Measurements from ENCODE around the gene RAVER2.
A peak's percentile ranks its signal among the peaks of the same experiment; 100 is the strongest.
"Not testable (repeated sequence)": the region's sequence is repeated elsewhere in the genome, so short reads cannot be mapped to it uniquely, and the experiment has no call there.

The RAVER2 gene

GRCh38 chr1:64814427-64814826 lies 69.6 kb downstream of the RAVER2 start:
- DNase-seq (ENCODE audit: low read depth), result no peak

- DNase-seq (ENCODE audit: low read depth), result not testable (repeated sequence)
These were observed 72.5 kb downstream of the RAVER2 start for GRCh38 chr1:64817364-64817763.

- not testable (repeated sequence) for DNase-seq (ENCODE audit: low read depth)
These were observed 75.7 kb downstream of the RAVER2 start for GRCh38 chr1:64820572-64820971.

GRCh38 chr1:64822621-64823020 lies 77.7 kb downstream of the RAVER2 start:
- no peak for DNase-seq (ENCODE audit: low read depth)

GRCh38 chr1:64823691-64824476 lies 79.0 kb downstream of the RAVER2 start:
- DNase-seq (ENCODE audit: low read depth), result peak; percentile 38

- DNase-seq (ENCODE audit: low read depth), result no peak
These were observed 82.1 kb downstream of the RAVER2 start for GRCh38 chr1:64826991-64827390.

GRCh38 chr1:64828829-64829228 lies 84.0 kb downstream of the RAVER2 start:
- no peak for DNase-seq (ENCODE audit: low read depth)

- no peak for DNase-seq (ENCODE audit: low read depth)
These were observed 84.6 kb downstream of the RAVER2 start for GRCh38 chr1:64829411-64830029.

- DNase-seq (ENCODE audit: low read depth), result no peak
These were observed 85.3 kb downstream of the RAVER2 start for GRCh38 chr1:64830030-64830651.

GRCh38 chr1:64834734-64835133 lies 89.9 kb downstream of the RAVER2 start:
- no peak for DNase-seq (ENCODE audit: low read depth)

GRCh38 chr1:64836802-64837201 lies 91.9 kb downstream of the RAVER2 start:
- no peak for DNase-seq (ENCODE audit: low read depth)

- DNase-seq (ENCODE audit: low read depth), result no peak
These were observed 93.6 kb downstream of the RAVER2 start for GRCh38 chr1:64838486-64838885.

GRCh38 chr1:64839261-64839660 lies 94.4 kb downstream of the RAVER2 start:
- DNase-seq (ENCODE audit: low read depth), result no peak

- no peak for DNase-seq (ENCODE audit: low read depth)
These were observed 95.0 kb downstream of the RAVER2 start for GRCh38 chr1:64839732-64840405.

- no peak for DNase-seq (ENCODE audit: low read depth)
These were observed 96.6 kb downstream of the RAVER2 start for GRCh38 chr1:64841330-64842065.

- DNase-seq (ENCODE audit: low read depth), result no peak
These were observed 97.3 kb downstream of the RAVER2 start for GRCh38 chr1:64842224-64842623.

GRCh38 chr1:64843675-64844074 lies 98.8 kb downstream of the RAVER2 start:
- DNase-seq (ENCODE audit: low read depth), result no peak

GRCh38 chr1:64844175-64844574 lies 99.3 kb downstream of the RAVER2 start:
- no peak for DNase-seq (ENCODE audit: low read depth)

GRCh38 chr1:64844609-64845008 lies 99.7 kb downstream of the RAVER2 start:
- DNase-seq (ENCODE audit: low read depth), result no peak

- no peak for DNase-seq (ENCODE audit: low read depth)
These were observed 101.1 kb downstream of the RAVER2 start for GRCh38 chr1:64845831-64846425.

GRCh38 chr1:64846573-64847430 lies 101.9 kb downstream of the RAVER2 start:
- DNase-seq (ENCODE audit: low read depth), result no peak
